ENCODE measurements around the gene SST.
A peak's percentile ranks its signal among the peaks of the same experiment; 100 is the strongest.

DNA sequence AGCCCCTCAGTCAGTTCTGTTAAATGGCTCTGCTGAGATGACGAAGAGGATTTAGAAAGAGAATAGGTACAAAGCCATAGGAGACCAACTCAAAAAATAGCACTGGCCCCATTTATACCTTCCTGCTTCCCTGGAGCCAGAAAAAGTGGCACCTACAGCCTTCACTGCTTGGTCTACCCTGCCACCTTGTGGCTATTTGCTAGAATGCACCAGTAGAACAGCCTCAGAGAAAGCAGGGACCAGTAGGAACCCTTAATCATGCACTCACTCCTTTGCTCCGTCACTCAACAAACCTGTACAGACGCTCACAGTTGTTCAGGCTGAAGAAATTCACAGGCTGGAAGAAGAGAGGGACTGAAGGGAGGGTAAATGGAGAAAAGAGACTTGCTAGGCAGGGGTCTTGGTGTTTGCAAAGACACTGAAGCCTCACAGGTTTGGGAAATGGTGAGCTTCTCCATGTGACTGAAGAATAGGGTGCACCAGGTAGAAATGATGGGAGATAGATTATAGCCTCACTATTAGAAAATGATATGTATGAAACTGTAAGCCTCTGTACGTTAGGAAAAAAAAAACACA lies 44.3 kb upstream of the SST start:
- TF ChIP-seq, protein P1, sequence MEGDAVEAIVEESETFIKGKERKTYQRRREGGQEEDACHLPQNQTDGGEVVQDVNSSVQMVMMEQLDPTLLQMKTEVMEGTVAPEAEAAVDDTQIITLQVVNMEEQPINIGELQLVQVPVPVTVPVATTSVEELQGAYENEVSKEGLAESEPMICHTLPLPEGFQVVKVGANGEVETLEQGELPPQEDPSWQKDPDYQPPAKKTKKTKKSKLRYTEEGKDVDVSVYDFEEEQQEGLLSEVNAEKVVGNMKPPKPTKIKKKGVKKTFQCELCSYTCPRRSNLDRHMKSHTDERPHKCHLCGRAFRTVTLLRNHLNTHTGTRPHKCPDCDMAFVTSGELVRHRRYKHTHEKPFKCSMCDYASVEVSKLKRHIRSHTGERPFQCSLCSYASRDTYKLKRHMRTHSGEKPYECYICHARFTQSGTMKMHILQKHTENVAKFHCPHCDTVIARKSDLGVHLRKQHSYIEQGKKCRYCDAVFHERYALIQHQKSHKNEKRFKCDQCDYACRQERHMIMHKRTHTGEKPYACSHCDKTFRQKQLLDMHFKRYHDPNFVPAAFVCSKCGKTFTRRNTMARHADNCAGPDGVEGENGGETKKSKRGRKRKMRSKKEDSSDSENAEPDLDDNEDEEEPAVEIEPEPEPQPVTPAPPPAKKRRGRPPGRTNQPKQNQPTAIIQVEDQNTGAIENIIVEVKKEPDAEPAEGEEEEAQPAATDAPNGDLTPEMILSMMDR (IDR thresholded peaks at IDR 0.05; ENCODE audit: low read length): peak; percentile 99
- no peak for TF ChIP-seq EZH2 (optimal IDR thresholded peaks at IDR 0.05; ENCODE audit: low read depth, low read length)
